Adipose tissue (tissue), 3 donors: ENCODE results near the gene DDX31. TPM values are rescaled to one million over a fixed set of nuclear protein-coding genes. Genes with fewer than 3 reads are reported as not detected.

Experiments
- H3K27ac ChIP-seq: one replicate; pipeline ENCODE4 v1.5.1; 2013; ENCODE audit warnings: low read depth, low read length
- WGBS, 3 donors: extraction: QIAGEN DNeasy Blood & Tissue Kit; methylation state at CpG; one replicate each; pipeline ENCODE4 v1.1.7; 2013; 5-methylcytosine and 5-hydroxymethylcytosine counted together
- polyA plus RNA-seq, 3 donors: library from polyadenylated mRNA; stranded (reverse); fragments of 200-250 nt; gene quantifications; one replicate each; pipeline ENCODE4 v1.2.3, GENCODE V29; 2013
- donor health status: healthy with polysubstance abuse.
- donor health status: Bipolar disorder and iron deficiency.
- donor health status: healthy.

The DDX31 gene
- polyA plus RNA-seq, 3 donors = 3.8 to 7.0 (median 6.7) TPM

DNA sequence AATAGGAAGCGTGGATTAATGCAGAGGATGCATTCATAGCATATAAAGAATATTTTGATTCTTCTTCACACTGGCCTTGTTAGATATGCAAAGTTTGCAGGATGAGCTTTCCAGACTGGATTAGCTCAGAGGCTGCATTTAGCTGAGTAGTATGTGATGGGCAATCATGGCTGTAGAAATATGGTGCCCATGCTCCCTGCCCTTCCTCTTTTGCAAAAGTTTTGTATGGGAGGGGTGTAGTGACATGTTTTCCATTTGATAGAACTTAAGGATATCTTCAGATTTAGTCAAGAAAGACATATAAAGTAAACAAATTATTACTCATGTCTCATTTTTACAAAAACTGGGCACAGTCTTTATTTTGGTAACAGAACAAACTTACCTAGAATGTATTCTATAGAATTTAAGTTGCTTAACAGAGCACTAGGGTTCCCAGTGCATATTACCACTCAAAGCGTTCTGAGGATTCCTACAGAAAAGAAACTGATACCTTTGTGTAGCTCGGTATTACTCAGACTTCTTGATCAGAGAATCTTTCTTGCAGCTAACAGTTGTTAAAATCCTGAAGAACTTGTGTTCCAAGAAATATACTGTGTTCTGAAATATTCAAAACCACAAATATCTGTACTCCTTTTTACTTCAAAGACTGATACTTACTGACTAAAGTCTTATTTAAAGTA is 10.3 kb upstream of the DDX31 start:
- 61 to 84% (median 62%) methylated on average over 3 of the region's 3 CpGs for WGBS, 3 donors
- H3K27ac ChIP-seq = no peak overlapping the region

DNA sequence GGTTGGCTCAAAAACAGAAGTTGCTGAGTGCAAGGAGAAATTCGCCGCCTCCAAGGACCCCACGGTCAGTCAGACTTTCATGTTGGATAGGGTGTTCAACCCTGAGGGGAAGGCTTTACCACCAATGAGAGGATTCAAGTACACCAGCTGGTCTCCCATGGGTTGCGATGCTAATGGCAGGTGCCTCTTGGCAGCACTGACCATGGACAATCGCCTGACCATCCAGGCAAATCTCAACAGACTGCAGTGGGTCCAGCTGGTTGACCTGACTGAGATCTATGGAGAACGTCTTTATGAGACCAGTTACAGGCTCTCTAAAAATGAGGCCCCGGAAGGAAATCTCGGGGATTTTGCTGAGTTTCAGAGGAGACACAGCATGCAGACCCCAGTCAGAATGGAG is 8.2 kb upstream of the DDX31 start:
- H3K27ac ChIP-seq = no peak overlapping the region
- 96 to 97% (median 97%) methylated on average over 8 of the region's 8 CpGs for WGBS, 3 donors

DNA sequence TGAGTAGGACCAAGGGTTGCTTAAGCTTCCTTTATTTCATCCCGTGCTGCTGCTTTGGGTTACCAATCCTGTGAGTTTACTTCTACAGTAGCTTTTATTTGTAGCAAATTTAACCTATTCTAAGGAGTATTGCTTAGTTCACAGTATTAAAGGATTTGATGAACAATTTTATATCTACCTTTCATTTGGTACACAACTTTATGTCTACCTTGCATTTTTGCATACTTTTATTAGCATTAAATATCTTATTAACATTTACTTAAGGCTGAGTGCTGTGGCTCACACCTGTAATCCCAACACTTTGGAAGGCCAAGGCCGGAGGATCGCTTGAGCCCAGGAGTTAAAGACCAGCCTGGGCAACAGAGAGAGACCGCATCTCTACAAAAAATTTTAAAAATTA is 4.7 kb upstream of the DDX31 start:
- 83 to 89% (median 86%) methylated on average over 4 of the region's 4 CpGs for WGBS, 3 donors
- no peak overlapping the region for H3K27ac ChIP-seq

DNA sequence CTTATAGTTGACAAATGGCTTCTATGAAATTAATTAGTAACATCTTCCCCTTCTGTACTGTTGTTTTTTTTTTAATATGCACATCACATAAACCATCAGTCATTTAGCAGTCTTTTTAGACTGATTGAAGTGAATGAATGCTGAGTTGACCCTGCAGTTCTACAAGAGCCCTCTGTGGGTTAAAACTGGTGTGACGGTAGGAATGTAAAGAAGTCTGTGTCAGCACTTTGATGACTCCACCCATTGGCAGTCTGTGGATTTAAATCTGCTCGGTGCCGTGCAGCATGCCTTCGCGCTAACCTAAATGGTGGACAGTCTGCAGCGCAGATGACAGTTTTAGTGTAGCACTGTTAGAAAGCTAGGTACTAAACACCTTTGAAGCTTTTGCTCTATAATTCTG is 3.6 kb upstream of the DDX31 start:
- no peak overlapping the region for H3K27ac ChIP-seq
- WGBS, 3 donors = 32 to 39% (median 36%) methylated on average over 6 of the region's 6 CpGs

DNA sequence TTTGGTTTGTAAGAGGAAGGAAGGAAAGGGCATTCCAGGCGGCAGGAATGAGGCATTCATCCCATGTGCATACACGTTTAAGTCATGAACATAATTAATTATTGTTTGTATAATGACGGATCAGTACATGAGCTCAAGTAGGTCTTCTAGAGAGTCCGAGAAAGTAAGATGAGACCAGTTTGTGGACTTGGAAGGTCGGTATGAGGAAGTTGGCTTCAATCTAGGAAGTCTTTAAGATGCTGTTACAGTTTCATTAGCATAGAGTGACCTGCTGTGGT is 2.6 kb upstream of the DDX31 start:
- 21 to 39% (median 34%) methylated on average over 5 of the region's 5 CpGs for WGBS, 3 donors
- no peak overlapping the region for H3K27ac ChIP-seq

DNA sequence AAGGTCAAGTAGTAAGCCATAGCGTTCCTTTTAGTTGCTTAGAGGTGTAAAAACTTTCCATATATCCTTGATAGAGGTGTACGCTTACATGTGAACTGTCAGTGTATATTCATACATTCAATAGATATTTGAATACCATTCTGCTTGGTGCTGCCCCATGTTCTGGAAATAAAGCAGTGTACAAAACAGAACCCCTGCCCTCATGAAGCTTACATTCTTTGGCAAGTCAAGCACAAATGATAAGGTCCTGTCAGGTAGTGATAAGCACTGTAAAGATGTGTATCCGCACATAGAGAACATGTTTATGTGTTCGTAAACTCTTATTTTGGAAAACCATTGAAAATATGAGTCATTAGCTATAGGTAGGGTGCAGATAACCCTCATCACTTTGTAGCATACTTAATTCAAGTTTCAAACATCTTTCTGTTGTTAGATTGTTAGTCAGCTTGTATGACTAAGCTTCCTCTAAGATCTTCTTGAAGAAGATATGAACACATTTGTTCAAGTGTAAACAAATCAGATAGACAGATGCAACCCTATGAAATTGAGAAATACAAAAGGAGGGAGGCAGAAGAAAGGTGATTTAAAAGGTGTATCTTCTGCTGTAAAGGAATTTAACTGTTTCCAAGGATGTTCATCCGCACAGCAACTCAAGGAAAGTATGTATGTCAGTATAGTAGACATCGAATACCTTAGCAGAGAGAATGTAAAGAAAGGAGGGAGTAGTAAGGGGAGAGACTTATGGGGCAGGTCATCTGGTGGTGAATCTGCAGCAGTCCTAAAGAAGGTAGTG is 2.0 kb upstream of the DDX31 start:
- H3K27ac ChIP-seq = no peak overlapping the region
- 72 to 88% (median 85%) methylated on average over 6 of the region's 6 CpGs for WGBS, 3 donors

DNA sequence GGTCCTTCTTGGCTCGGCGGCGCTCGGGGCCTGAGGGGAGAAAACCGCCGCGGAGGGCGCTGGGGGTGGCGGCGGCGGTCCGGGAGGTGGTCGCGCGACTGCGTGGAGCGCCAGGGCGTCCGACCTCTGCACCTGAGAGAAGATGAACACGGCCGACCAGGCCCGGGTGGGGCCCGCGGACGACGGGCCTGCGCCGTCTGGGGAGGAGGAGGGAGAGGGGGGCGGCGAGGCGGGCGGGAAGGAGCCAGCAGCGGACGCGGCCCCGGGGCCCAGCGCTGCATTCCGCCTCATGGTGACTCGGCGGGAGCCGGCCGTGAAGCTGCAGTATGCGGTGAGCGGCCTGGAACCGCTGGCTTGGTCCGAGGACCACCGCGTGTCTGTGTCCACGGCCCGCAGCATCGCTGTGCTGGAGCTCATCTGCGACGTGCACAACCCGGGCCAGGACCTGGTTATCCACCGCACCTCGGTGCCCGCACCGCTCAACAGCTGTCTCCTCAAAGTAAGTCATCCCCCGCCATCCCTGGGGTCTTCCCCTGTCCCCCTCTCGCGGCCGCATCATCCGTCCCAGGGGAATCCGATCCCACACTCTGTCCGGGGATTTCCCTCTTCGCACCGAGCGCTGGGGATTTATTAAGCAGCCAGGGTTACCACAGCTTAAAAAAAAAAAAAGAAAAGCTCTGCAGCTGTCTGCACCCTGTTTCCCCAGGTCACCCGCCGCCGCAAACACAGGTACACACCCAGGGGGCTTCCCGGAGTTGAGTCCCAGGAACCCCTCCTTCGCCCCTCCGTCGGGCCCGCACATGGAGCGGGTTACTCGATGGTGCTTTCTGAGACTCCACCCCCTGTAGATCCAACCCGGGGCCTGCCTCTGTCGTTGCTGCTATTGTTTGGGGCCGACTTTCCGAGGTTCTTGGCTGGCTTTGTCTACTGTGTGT is 941 bp upstream of the DDX31 start, which contains the start of gene GTF3C4:
GTF3C4 (plus strand) TSS at position 8 of the 935 bp plus-strand sequence; CDS start at position 143, 135 bp downstream.
- 0 to 1% (median 0%) methylated on average over 76 to 82 of the region's 82 CpGs for whole genome bisulfite sequencing, 3 donors
- H3K27ac ChIP-seq = peak within 1 kb of the TSS; percentile 86

DNA sequence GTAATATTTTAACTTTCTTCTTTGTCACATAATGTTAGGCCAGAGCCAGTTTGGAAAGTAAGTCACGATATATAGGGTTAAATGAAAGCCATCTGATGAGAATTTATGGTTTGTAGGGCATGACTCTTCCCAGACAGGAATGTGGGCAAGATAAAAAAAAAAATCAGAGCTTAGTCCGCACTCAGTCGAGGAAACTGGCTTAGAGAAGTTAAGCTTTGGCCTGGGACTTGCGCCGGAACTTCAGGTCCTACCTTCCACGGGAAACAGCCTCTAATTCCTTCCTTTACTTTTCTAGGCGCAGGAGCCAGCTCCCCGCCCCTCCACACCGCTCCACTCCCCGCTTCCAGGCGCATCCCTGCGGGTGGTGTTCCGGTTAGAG is 475 bp downstream of the DDX31 start:
- 0 to 1% (median 1%) methylated on average over 13 of the region's 13 CpGs for WGBS, 3 donors

DNA sequence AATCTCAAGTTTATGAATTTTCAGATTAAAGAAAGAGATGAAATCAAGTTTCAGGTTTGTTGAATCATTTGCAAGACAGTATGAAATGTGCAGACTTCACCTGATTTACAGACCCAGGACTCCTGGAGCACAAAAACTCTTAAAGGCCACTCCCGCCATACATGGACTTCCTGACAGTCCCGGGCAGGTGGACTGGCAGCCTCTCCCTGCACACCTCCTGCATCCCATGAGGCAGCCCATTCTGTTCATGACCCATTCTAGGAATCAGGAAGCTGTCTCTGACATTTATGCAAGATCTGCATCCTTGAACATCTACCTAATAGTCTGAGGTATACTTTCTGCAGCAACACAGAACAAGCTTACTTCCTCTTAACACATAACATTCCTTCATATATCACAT is 5.9 kb downstream of the DDX31 start:
- 88 to 92% (median 91%) methylated on average over 2 of the region's 2 CpGs for WGBS, 3 donors
- H3K27ac ChIP-seq = no peak overlapping the region

More for the DNA sequence above, 475 bp downstream of the DDX31 start:
- H3K27ac ChIP-seq = no peak overlapping the region

DNA sequence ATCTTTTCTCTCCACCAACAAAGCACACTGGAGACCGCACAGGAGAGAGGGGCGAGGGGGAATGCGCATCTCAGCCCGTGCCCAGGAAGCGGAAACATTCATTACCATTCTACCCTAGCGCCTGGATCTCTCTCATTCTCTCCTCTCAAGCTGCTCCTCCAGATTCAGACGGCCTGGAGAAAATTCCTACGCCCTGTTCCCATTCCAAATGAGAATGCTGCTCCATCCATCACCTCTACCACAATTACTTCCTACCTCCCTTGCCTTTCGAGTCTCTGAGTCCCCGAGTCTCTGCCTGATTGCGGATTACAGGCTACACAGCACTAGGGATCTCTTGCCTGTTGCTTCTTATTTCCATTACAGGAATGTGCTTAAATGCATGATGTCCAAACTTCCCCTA is 6.7 kb downstream of the DDX31 start:
- H3K27ac ChIP-seq = no peak overlapping the region
- 70 to 79% (median 74%) methylated on average over 11 of the region's 11 CpGs for WGBS, 3 donors

DNA sequence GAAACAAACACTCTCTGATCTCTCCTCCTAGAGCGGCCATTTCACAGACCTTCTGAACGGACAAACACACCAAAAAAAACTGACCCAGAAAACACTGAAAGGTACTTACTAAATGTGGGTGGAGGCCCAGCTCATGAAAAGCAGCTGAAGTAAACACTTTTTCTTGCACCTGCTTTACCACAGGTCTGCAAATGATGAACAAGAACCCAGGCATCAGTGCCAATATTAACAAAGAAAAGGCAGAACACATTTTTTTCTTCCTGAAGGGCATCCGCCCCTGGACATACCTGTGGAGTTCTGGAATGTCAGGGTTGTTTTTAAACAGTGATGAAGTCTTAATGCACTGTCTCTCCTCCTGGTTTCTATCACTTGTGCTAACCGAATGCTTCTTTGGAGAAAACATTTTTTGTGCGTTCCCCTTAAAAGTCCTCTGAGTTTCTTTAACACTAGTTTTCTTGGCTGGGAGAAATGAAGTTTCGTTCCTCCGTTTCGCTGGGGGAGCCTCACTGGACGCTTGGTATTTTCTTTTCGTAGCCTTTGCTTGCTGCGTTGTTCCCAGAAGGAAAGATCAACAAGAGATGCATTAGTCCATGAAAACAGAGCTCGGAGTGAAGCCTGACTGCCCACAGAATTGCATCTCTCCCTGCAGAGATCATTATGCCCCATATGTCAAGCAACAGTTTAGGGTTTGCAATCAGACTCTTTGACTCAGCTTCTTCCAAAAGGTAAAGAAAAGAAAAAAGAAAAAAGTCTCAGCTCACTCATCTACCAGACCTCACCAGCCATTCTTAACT is 7.4 kb downstream of the DDX31 start:
- WGBS, 3 donors = 79 to 85% (median 84%) methylated on average over 12 of the region's 12 CpGs
- H3K27ac ChIP-seq = no peak overlapping the region

DNA sequence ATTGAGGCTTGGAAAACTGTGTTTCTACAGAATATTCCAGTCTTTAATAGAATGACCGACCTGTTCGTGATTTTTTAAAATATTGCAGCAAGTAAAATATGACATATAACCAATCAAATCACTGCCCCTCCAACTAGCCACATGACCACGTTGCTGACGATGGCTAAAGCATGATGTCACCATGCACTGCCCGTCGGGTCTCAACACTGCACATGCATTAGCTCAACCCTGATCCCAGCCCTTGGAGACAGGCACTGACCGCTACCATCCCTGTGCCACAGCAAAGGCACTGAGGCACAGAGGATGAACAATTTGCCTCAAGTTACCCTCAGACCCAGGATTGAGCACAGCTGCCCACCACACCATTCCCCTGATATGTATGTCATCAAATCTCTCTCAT is 13.5 kb downstream of the DDX31 start:
- 83 to 89% (median 88%) methylated on average over 7 of the region's 7 CpGs for WGBS, 3 donors
- H3K27ac ChIP-seq = no peak overlapping the region

DNA sequence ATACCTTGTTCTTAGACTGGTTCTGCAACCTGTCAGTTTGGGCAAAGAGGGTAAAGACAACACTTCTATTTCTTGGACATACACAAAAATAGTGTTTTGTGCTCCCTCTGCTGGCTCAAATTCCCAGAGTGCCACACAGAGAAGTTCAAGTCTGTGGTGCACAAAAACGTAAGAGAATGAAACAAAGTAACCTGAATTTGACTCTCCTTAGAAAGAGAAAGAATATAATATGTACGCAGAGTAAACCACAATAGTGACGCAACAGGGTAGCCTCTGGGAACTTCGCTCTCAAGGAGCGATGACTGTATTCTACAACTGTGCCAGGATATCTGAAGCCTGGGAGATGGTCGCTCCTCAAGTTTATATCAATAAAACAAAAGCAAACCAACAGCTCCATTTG is 18.5 kb downstream of the DDX31 start:
- H3K27ac ChIP-seq = no peak overlapping the region
- WGBS, 3 donors = 58 to 72% (median 65%) methylated on average over 6 of the region's 6 CpGs

DNA sequence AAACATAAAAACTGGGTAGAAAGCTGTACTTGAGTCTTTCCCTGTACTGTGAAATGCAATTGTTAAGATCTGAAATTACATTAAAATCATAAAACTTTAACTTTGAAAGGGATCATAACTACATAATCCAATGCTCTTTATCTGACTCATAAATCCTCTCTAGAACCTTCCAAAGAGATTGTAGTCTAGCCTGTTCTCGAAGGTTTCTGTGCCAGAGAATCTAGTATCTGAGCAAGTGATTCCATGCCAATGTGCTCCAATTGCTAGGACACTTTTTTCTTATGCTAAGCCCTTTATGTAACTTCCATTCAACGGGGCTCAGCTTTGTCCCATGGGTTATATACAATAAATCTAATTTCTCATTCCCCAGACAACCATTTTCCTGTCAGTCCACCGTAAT is 21.1 kb downstream of the DDX31 start:
- 75 to 86% (median 84%) methylated on average over 3 of the region's 3 CpGs for WGBS, 3 donors
- H3K27ac ChIP-seq = no peak overlapping the region

DNA sequence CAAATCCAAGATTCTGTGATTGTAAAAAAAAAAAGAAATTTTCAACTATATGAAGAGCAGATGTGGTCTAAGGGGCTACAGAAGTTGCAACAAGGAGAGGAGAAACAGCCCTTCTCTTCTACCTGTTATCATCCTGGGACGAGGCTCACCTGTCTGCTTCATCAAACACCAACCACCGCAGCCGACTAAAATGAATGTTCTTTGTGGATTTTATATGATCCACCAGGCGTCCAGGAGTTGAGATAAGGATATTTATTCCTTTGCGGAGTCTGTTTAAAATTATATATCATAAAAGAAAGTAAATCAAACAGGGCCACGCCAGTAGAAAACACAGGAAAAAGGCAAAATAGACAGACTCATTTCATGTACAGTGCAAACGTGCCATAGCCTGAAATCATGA is 21.5 kb downstream of the DDX31 start:
- no peak overlapping the region for H3K27ac ChIP-seq
- 88 to 91% (median 91%) methylated on average over 7 of the region's 7 CpGs for WGBS, 3 donors

DNA sequence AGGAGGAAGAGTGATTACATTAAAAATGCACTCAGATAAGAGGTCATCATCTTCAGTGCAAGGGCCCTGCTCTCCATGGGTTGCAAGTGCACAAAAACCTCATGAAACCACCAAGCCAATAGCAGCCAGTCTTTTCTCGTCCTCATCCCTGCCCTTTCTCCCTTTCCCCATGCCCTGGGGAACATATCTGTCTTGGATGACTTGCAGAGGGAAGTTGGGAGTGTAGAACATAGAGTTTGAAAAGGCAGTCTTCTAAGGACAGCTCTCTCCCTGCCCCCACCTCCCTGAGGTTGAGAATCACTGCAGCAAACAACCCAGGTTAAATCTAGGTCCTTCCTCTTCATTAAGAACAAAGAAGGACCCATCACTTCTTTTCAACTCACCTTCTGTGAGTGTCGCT is 22.0 kb downstream of the DDX31 start:
- H3K27ac ChIP-seq = no peak overlapping the region
- WGBS, 3 donors = 70 to 85% (median 84%) methylated on average over 2 of the region's 2 CpGs

DNA sequence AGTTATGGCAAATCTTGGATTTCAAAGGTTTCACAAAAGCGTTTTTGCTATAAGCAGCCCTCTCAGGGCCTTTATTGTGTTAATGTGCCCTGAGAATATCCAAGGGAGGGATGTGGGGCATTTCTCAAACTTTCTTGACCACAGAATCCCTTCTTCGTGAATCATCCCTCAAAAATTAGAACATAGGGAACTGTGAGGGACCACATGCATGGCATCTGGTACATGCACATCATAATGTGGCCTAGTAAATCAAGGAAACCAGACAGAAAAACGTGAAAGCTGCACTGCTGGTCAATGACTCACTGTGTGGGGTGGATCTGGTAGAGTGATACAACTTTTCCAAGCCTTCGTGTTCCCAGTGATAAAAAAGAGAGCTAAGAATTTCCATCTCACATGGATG is 22.4 kb downstream of the DDX31 start:
- 82 to 90% (median 83%) methylated on average over 4 of the region's 4 CpGs for WGBS, 3 donors
- H3K27ac ChIP-seq = no peak overlapping the region

DNA sequence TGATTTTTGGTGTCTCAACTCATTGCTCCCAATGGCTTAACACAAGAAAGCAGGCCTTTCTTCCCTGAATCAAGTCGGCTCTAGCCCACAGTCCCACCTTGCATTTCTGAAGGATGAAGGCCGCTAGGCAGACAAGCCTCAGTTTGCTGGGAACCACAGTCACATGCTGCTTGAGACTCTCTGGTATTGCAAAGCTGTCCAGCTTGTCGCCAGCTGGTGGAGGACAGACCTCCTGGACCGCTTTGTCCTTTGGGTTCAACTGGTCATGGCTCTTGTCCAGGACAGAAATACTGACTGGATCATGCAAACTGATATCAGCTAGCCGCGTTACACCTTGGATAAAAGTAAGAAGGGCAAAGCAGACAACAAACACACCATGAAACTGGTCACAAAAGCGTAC is 23.1 kb downstream of the DDX31 start:
- WGBS, 3 donors = 93 to 97% (median 93%) methylated on average over 7 of the region's 7 CpGs
- H3K27ac ChIP-seq = no peak overlapping the region
